ENCODE measurements around the gene C7.
"Not testable (repeated sequence)": the region's sequence is repeated elsewhere in the genome, so short reads cannot be mapped to it uniquely, and the experiment has no call there.

C7 gene

DNA sequence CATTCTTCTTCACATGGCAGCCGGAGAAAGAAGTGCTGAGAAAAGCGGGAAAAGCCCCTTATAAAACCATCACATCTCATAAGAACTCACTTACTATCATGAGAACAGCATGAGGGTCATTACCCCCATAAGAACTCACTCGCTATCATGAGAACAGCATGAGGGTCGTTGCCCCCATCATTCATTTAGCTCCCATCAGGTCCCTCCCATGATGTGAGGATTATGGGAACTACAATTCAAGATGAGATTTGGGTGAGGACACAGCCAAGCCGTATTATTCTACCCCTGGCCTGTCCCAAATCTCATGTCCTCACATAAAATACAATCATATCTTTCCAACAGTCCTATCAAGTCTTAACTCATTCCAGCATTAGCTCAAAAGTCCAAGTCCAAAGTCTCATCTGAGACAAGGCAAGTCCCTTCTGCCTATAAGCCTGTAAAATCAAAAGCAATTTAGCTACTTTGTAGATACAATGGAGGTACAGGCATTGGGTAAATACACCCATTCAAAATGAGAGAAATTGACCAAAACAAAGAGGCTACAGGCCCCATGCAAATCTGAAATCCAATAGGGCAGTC is 82.8 kb downstream of the C7 start:
- no peak for DNase-seq

GRCh38 chr5:40995801-40996586 is 86.7 kb downstream of the C7 start:
- DNase-seq, result no peak

GRCh38 chr5:40999142-40999541 is 89.8 kb downstream of the C7 start:
- DNase-seq, result no peak

DNA sequence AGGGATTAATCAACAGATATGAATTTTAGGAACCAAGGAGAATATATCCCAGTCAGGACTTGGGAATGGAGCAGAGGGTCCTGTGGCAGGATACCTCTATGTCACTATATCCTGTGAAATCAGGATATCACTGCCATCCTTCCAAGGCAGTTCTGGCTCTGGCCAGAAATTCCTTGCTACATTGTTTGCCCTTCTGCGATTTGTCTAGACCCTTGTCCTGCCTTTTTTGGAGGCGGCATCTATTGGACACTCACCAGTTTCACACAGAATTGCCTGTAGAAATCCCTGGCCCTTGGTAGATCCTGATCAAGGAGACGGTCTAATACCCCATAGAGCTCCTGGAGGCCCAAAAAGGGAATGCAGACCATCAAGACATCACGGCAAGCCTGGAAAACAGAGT is 90.7 kb downstream of the C7 start:
- DNase-seq, result no peak

- no peak for DNase-seq
Observed at GRCh38 chr5:41003670-41004376, 94.5 kb downstream of the C7 start.

GRCh38 chr5:41004931-41005330 is 95.6 kb downstream of the C7 start:
- no peak for DNase-seq

DNA sequence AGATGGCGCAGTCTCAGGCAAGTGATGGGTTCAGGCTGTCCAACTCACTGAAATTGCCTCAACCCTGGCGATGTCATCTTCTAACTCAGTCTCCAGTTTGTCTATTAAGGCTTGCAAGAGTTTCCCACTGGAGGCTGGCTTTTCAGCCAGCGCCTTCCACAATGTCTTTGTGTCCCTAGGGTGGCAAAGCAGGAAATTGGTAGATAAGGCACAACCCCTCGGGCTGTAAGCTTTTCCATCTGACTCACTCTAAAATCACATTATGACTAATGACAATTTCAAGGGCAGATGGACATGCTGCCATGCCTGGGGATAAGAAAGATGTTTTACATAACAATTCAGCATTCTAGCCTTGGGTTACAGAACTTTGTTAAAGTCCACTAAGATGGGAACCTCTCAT is 99.9 kb downstream of the C7 start:
- peak; percentile 6 for DNase-seq

DNA sequence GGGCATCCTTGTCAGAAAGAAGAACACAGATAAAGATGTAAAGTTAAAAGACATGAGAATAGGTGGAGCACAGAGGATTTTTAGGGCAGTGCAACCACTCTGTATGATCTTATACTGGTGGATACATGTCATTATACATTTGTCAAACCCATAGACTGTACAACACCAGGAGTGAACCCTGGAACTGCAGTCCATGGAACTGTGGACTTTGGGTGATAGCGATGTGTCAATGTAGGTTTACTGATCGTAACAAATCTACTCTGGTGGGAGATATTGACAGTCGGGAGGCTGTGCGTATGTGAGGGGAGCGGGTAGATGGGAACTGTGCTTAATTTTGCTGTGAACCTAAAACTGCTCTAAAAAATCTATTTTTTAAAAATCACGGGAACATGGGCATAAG is 101.3 kb downstream of the C7 start:
- DNase-seq, result no peak

DNA sequence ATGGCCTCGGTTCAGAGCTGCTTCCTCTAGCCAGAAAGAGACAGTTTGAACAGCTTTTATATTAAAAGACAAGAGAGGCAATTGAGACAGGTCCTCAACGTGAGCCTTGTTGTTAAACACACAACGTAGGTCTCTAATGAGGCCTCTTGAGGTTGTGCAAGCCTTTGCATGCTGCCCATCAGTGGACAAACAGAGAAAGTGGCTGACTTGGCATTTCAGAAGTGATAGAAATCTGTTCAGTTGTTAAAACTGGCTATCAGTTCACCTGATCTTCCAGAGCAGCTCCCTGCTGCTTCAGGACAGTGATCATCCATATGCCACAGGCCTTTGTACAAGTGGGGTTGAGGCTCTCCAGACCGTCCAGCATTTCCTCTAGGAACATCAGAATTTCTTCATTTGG is 103.0 kb downstream of the C7 start:
- DNase-seq, result no peak

- DNase-seq, result not testable (repeated sequence)
Observed at GRCh38 chr5:41022600-41022999, 113.3 kb downstream of the C7 start.
